ENCODE data around the gene STMP1. TPM values are rescaled to one million over a fixed set of nuclear protein-coding genes. Genes with fewer than 3 reads are reported as not detected.

The STMP1 gene
- total RNA-seq (ENCODE audit: unreplicated experiment) = 54.6 TPM
- long read RNA-seq, transcript STMP1-202 (3 exons, 2,450 nt) = major isoform, 77 of 83 reads
- long read RNA-seq, partial matches to known transcripts = 0 of 83 reads
- long read RNA-seq, other reads (novel, unspliced or antisense) = 6 of 83 reads

DNA sequence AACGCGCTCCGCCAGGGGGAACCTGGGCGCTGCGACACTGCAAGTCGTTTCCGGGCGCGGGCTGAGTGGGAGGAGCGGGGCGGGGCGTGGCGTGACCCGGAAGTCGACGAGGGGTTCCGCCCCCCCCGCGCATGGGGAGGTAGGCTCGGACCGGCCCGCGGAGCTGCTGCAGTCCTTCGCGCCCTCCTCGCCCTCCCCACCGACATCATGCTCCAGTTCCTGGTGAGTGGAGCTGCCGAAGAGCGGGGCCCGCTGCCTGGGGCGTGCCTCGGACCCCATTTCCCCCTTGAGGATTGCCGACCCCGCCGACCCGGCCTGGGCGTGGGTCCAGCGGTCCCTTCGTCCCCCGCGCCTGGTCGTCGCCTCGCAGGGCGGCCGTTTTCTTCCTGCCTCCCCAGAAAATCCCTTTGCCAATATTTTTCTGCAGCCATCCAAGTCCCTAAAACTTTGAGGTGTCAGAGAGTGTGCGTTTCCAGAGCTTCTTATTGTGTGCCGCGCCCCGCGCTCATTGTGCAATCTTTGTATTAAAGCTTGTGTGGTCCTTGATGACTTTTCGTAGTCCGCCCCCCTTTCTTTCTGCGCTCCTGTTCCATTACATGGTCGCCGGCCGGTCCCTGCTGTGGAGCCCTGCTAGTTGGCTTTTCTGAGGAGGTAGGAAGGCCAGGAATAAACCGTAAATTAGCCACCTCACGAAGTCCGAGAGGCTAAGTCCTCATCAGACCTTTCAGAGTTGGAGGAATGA, at the start of gene STMP1:
STMP1 (plus strand) TSS at position 142 of the 742 bp plus-strand sequence.
- Mint-ChIP-seq H3K36me3 (ENCODE audit: unreplicated experiment) (peaks cover 4% of the 10 kb centered on the region), H3K27me3 (ENCODE audit: unreplicated experiment) (peaks cover 8% of the 10 kb centered on the region), H3K27ac (ENCODE audit: unreplicated experiment) (peak within 1 kb of the TSS; percentile 94), H3K4me1 (ENCODE audit: low read depth, unreplicated experiment) (peaks cover 3% of the 10 kb centered on the region), H3K4me3 (ENCODE audit: unreplicated experiment) (peak within 1 kb of the TSS; percentile 99), H3K9me3 (ENCODE audit: unreplicated experiment) (peaks cover 9% of the 10 kb centered on the region)
- DNase-seq = peak; percentile 100
- TF ChIP-seq, protein P1, sequence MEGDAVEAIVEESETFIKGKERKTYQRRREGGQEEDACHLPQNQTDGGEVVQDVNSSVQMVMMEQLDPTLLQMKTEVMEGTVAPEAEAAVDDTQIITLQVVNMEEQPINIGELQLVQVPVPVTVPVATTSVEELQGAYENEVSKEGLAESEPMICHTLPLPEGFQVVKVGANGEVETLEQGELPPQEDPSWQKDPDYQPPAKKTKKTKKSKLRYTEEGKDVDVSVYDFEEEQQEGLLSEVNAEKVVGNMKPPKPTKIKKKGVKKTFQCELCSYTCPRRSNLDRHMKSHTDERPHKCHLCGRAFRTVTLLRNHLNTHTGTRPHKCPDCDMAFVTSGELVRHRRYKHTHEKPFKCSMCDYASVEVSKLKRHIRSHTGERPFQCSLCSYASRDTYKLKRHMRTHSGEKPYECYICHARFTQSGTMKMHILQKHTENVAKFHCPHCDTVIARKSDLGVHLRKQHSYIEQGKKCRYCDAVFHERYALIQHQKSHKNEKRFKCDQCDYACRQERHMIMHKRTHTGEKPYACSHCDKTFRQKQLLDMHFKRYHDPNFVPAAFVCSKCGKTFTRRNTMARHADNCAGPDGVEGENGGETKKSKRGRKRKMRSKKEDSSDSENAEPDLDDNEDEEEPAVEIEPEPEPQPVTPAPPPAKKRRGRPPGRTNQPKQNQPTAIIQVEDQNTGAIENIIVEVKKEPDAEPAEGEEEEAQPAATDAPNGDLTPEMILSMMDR (IDR thresholded peaks at IDR 0.05; ENCODE audit: partially characterized antibody, unreplicated experiment) = peak; percentile 90

DNA sequence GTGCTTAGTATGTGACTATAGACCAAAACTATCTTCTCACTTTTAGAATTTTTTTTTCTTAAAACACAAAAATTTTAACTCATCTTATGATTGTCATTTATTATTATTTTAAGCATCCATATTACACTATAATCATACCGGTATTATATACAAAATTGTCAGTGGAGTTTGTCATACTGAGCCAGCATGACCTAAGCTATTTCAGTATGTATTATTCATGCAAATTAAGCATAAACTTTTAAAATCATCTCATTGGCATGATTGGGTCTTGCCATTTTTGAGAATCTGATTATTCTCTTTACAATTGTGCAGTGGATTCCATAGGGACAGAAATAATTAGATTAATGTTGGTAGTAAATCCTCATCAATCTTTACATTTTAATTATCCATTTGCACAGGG, 46.2 kb upstream of the STMP1 start:
- TF ChIP-seq, protein P1 (IDR thresholded peaks at IDR 0.05; ENCODE audit: partially characterized antibody, unreplicated experiment) = no peak
- no peak for DNase-seq
- Mint-ChIP-seq H3K4me3 (ENCODE audit: unreplicated experiment) (no peak overlapping the region), H3K4me1 (ENCODE audit: low read depth, unreplicated experiment) (no peaks in the 10 kb centered on the region), H3K9me3 (ENCODE audit: unreplicated experiment) (no peaks in the 10 kb centered on the region), H3K27ac (ENCODE audit: unreplicated experiment) (no peak overlapping the region), H3K27me3 (ENCODE audit: unreplicated experiment) (no peaks in the 10 kb centered on the region), H3K36me3 (ENCODE audit: unreplicated experiment) (no peaks in the 10 kb centered on the region)

DNA sequence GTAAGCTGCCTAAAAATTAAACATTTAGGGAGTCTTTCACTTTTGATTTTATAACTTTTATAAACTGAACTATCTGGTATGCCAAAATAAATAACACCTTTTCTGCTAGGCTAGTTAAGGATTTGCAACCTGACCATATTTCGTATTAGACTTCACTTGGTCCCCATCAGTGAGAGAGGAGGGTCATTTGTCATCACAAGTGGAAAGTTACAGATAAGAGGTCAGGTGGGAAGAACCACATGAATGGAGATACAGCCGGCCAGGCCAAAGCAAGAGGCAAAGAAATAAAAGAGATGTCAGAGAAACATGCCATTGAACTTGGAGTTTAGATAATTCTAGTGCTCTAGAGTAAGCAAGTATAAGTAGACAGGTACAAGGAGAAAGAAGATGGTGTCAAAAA, 44.5 kb upstream of the STMP1 start:
- H3K36me3 Mint-ChIP-seq (ENCODE audit: unreplicated experiment) = no peaks in the 10 kb centered on the region
- no peak overlapping the region for H3K27ac Mint-ChIP-seq (ENCODE audit: unreplicated experiment)
- H3K4me1 Mint-ChIP-seq (ENCODE audit: low read depth, unreplicated experiment) = no peaks in the 10 kb centered on the region
- H3K27me3 Mint-ChIP-seq (ENCODE audit: unreplicated experiment) = no peaks in the 10 kb centered on the region
- DNase-seq = no peak
- TF ChIP-seq, protein P1 (IDR thresholded peaks at IDR 0.05; ENCODE audit: partially characterized antibody, unreplicated experiment) = no peak
- H3K4me3 Mint-ChIP-seq (ENCODE audit: unreplicated experiment) = no peak overlapping the region
- no peaks in the 10 kb centered on the region for H3K9me3 Mint-ChIP-seq (ENCODE audit: unreplicated experiment)

DNA sequence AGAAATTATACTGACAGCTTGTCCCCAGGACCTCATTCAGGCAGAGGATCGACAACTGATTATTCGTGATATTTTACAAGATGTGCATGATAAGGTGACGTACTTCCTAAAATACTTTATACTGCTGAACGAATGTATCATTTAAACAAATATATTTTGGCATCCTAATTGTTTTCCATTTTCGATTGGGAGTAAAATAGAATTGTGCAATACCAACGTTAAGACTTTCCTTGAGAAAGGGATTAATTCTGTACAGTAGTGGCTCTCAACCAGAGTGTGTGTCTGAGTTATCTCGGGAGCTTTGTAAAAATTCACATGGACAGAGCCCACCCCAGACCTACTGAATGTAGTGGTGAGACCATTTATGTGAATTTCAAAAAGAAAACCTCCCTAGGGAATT, 43.8 kb upstream of the STMP1 start:
- H3K4me1 Mint-ChIP-seq (ENCODE audit: low read depth, unreplicated experiment) = no peaks in the 10 kb centered on the region
- no peaks in the 10 kb centered on the region for H3K9me3 Mint-ChIP-seq (ENCODE audit: unreplicated experiment)
- no peak overlapping the region for H3K27ac Mint-ChIP-seq (ENCODE audit: unreplicated experiment)
- no peaks in the 10 kb centered on the region for H3K27me3 Mint-ChIP-seq (ENCODE audit: unreplicated experiment)
- no peak overlapping the region for H3K4me3 Mint-ChIP-seq (ENCODE audit: unreplicated experiment)
- no peaks in the 10 kb centered on the region for H3K36me3 Mint-ChIP-seq (ENCODE audit: unreplicated experiment)
- TF ChIP-seq, protein P1 (IDR thresholded peaks at IDR 0.05; ENCODE audit: partially characterized antibody, unreplicated experiment) = no peak
- no peak for DNase-seq

DNA sequence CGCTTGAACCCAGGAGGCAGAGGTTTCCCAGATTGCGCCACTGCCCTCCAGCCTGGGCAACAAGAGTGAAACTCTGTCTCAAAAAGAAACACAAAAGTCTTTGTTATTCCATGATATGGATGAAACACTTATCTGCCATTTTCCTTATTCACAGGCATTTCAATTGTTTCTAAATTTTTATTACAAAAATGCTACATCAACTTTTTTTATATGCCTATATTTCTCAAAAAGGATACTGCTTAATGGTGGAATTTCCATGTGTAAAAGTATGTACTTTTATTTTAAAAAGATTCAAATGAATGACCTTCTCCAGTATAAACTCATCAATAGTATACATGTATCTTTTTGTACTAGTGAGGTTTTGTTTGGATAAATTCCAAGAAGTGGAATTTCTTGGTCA, 41.9 kb upstream of the STMP1 start:
- Mint-ChIP-seq H3K27ac (ENCODE audit: unreplicated experiment) (no peak overlapping the region), H3K4me1 (ENCODE audit: low read depth, unreplicated experiment) (no peaks in the 10 kb centered on the region), H3K36me3 (ENCODE audit: unreplicated experiment) (no peaks in the 10 kb centered on the region), H3K4me3 (ENCODE audit: unreplicated experiment) (no peak overlapping the region), H3K27me3 (ENCODE audit: unreplicated experiment) (no peaks in the 10 kb centered on the region), H3K9me3 (ENCODE audit: unreplicated experiment) (no peaks in the 10 kb centered on the region)
- TF ChIP-seq, protein P1 (IDR thresholded peaks at IDR 0.05; ENCODE audit: partially characterized antibody, unreplicated experiment) = no peak
- DNase-seq = no peak
